IMR-90 (cell line): ENCODE data around the gene NOD2. TPM values are rescaled to one million over a fixed set of nuclear protein-coding genes. Genes with fewer than 3 reads are reported as not detected.

Source experiments
- ATAC-seq: fragments of 200-7000 bp; cut with Tn5 transposase; 2 replicates; pipeline ENCODE4 v1.9.1; 2020; ENCODE audit warnings: low read depth, mild to moderate bottlenecking, moderate library complexity
- BruUV-seq: library from RNA; stranded (reverse); fragments of 400-500 nt; replicated peaks from 2 replicates; lab custom pipeline; 2021; lab: Mats Ljungman, UMichigan
- CTCF ChIA-PET: fragments of 300-600 bp; formaldehyde crosslinking; extraction: SDS; loops from one replicate; lab custom pipeline; 2021; ENCODE audit warnings: antibody characterized with exemption; lab: Yijun Ruan, JAX
- POLR2A ChIA-PET: fragments of 300-600 bp; sonication (Branson Sonifier 250); formaldehyde crosslinking; loops from one replicate; lab custom pipeline; 2022; ENCODE audit warnings: antibody characterized with exemption; ENCODE audit not compliant: unreplicated experiment; lab: Charles Lee
- DNase-seq: peaks from one replicate; pipeline ENCODE4 v3.0.0; 2013
- H2AFZ ChIP-seq: replicated peaks from 2 replicates; pipeline ENCODE3; 2013; ENCODE audit warnings: low read length, mild to moderate bottlenecking; ENCODE audit not compliant: poor library complexity
- H2AK5ac ChIP-seq: 2 replicates; pipeline ENCODE4 v1.6.1; 2013; ENCODE audit warnings: low read depth, low read length, inconsistent platforms
- H2AK9ac ChIP-seq: replicated peaks from 2 replicates; pipeline ENCODE3; 2013; ENCODE audit warnings: mild to moderate bottlenecking, low read depth, low read length, moderate library complexity; ENCODE audit not compliant: poor library complexity
- H2BK120ac ChIP-seq: 2 replicates; pipeline ENCODE4 v1.6.1; 2013; ENCODE audit warnings: low read depth, low read length, inconsistent platforms
- H2BK15ac ChIP-seq: 3 replicates; pipeline ENCODE4 v1.6.1; 2013; ENCODE audit warnings: low read depth, low read length, inconsistent platforms
- H2BK20ac ChIP-seq: 2 replicates; pipeline ENCODE4 v1.6.1; 2013; ENCODE audit warnings: low read depth, mild to moderate bottlenecking, inconsistent platforms, low read length, moderate library complexity
- H2BK5ac ChIP-seq: 2 replicates; pipeline ENCODE4 v1.6.1; 2013; ENCODE audit warnings: mild to moderate bottlenecking, low read depth, low read length, inconsistent platforms; ENCODE audit not compliant: poor library complexity, severe bottlenecking
- H3K14ac ChIP-seq: replicated peaks from 2 replicates; pipeline ENCODE4 v1.6.1; 2013; ENCODE audit warnings: low read depth, low read length, inconsistent platforms
- H3K18ac ChIP-seq: 2 replicates; pipeline ENCODE4 v1.6.1; 2013; ENCODE audit warnings: low read depth, low read length, control low read depth
- H3K23ac ChIP-seq: 2 replicates; pipeline ENCODE4 v1.6.1; 2013; ENCODE audit warnings: low read depth, low read length, inconsistent platforms
- H3K27ac ChIP-seq: 2 replicates; pipeline ENCODE4 v1.5.1; 2013; ENCODE audit warnings: mild to moderate bottlenecking, control low read depth, low read length; ENCODE audit not compliant: insufficient read depth
- H3K27me3 ChIP-seq: 2 replicates; pipeline ENCODE4 v1.6.1; 2013; ENCODE audit warnings: low read length; ENCODE audit not compliant: control insufficient read depth, insufficient read depth
- H3K36me3 ChIP-seq: 2 replicates; pipeline ENCODE4 v1.6.1; 2013; ENCODE audit warnings: low read length, mixed read lengths; ENCODE audit not compliant: control insufficient read depth, insufficient read depth
- H3K4ac ChIP-seq: 2 replicates; pipeline ENCODE4 v1.6.1; 2013; ENCODE audit warnings: low read depth, low read length, inconsistent platforms
- H3K4me1 ChIP-seq: 2 replicates; pipeline ENCODE4 v1.6.1; 2013; ENCODE audit warnings: low read length, mixed read lengths; ENCODE audit not compliant: control insufficient read depth, insufficient read depth
- H3K4me2 ChIP-seq: 2 replicates; pipeline ENCODE4 v1.6.1; 2013; ENCODE audit warnings: low read depth, mild to moderate bottlenecking, control low read depth, low read length, moderate library complexity
- H3K4me3 ChIP-seq: 2 replicates; pipeline ENCODE4 v1.5.1; 2013; ENCODE audit warnings: low read depth, mild to moderate bottlenecking, control low read depth, low read length, moderate library complexity; ENCODE audit not compliant: insufficient read depth
- H3K56ac ChIP-seq: 2 replicates; pipeline ENCODE4 v1.6.1; 2013; ENCODE audit warnings: low read length, inconsistent platforms; ENCODE audit not compliant: insufficient read depth; ENCODE audit errors: extremely low read depth
- H3K79me1 ChIP-seq, 2 experiments: 2 replicates each; pipeline ENCODE4 v1.6.1; 2013; ENCODE audit warnings: low read length in 2 of 2, inconsistent platforms in 1 of 2, low read depth in 1 of 2
- H3K9ac ChIP-seq: 2 replicates; pipeline ENCODE4 v1.6.1; 2013; ENCODE audit warnings: low read depth, low read length, control low read depth
- H3K9me1 ChIP-seq: 2 replicates; pipeline ENCODE4 v1.6.1; 2013; ENCODE audit warnings: low read length, inconsistent platforms; ENCODE audit not compliant: insufficient read depth
- H3K9me3 ChIP-seq: 2 replicates; pipeline ENCODE4 v1.6.1; 2013; ENCODE audit warnings: low read length; ENCODE audit not compliant: control insufficient read depth, insufficient read depth
- H4K20me1 ChIP-seq: 2 replicates; pipeline ENCODE4 v1.6.1; 2013; ENCODE audit warnings: low read length, inconsistent platforms; ENCODE audit not compliant: insufficient read depth
- H4K5ac ChIP-seq: 2 replicates; pipeline ENCODE4 v1.6.1; 2013; ENCODE audit warnings: mild to moderate bottlenecking, low read depth, low read length, control low read depth
- H4K8ac ChIP-seq, 2 experiments: 2 replicates each; pipeline ENCODE4 v1.6.1; 2013; ENCODE audit warnings: low read depth in 2 of 2, low read length in 2 of 2, control low read depth in 1 of 2, inconsistent platforms in 1 of 2
- H4K91ac ChIP-seq: 2 replicates; pipeline ENCODE4 v1.6.1; 2013; ENCODE audit warnings: low read depth, low read length, inconsistent platforms; ENCODE audit not compliant: insufficient read depth
- CHD1 ChIP-seq: IDR thresholded peaks from 2 replicates; pipeline ENCODE4 v1.6.1; 2012; ENCODE audit warnings: low read depth, low read length, improper control_type of control experiment
- ELK1 ChIP-seq: fragments of 150-350 bp; IDR thresholded peaks from 2 replicates; pipeline ENCODE4 v1.6.1; 2016; ENCODE audit warnings: low read depth, mild to moderate bottlenecking, low read length, moderate library complexity, borderline replicate concordance
- MAFK ChIP-seq: IDR thresholded peaks from 2 replicates; pipeline ENCODE4 v1.6.1; 2012; ENCODE audit warnings: low read depth, low read length, improper control_type of control experiment
- MAZ ChIP-seq: IDR thresholded peaks from 2 replicates; pipeline ENCODE4 v1.6.1; 2012; ENCODE audit warnings: low read depth, mild to moderate bottlenecking, low read length, improper control_type of control experiment, moderate library complexity, borderline replicate concordance
- SMC3 ChIP-seq: fragments of 150-350 bp; IDR thresholded peaks from 2 replicates; pipeline ENCODE4 v1.6.1; 2016; ENCODE audit warnings: low read depth, mild to moderate bottlenecking, antibody characterized with exemption, low read length, moderate library complexity
- USF2 ChIP-seq: fragments of 150-350 bp; IDR thresholded peaks from 2 replicates; pipeline ENCODE4 v1.6.1; 2017; ENCODE audit warnings: mild to moderate bottlenecking, antibody characterized with exemption, low read length, low read depth
- WGBS, 2 experiments: methylation state at CpG; one replicate each; pipeline versions ENCODE4 v1.1.5 to v1.1.7; 2013; ENCODE audit warnings: missing lambda C conversion rate in 2 of 2; ENCODE audit not compliant: insufficient read length in 1 of 2; ENCODE audit errors: extremely low coverage in 2 of 2; 5-methylcytosine and 5-hydroxymethylcytosine counted together
- dilution Hi-C: fragments of 300-500 bp; cut with HindIII; formaldehyde crosslinking; loops from one replicate; pipeline ENCODE4 v1.14.3; 2018; ENCODE audit warnings: low sequenced_read_pairs; ENCODE audit not compliant: unreplicated experiment
- in situ Hi-C: fragments of 300-500 bp; cut with MboI; formaldehyde crosslinking; loops from 3 replicates; pipeline ENCODE4 v1.14.3; 2019; ENCODE audit warnings: low sequenced_read_pairs, inconsistent platforms, mixed read lengths
- intact Hi-C: fragments of 100-400 bp; cut with micrococcal nuclease; formaldehyde crosslinking; loops from 2 replicates; pipeline ENCODE4 v1.10.0; 2022
- polyA plus RNA-seq, 3 experiments: library from polyadenylated mRNA; depleted of rRNA; stranded (reverse); fragments of >200 nt; gene quantifications; 2 replicates each; pipeline ENCODE4 v1.2.3, GENCODE V29; 2012; ENCODE audit warnings: low replicate concordance in 1 of 3
- total RNA-seq: library from RNA; depleted of rRNA; stranded (reverse); fragments of >200 nt; gene quantifications from 2 replicates; pipeline ENCODE4 v1.2.3, GENCODE V29; 2012

The NOD2 gene
- total and polyA plus RNA-seq, 2 of the 4 experiments (the other 2 are of a cell fraction), result not detected

GRCh38 chr16:50664270-50664669 is 29.1 kb upstream of the NOD2 start:
- H3K9me1 ChIP-seq, result no peaks in the 10 kb centered on the region
- dilution Hi-C loops, result no loop called here
- no TSS peak for BruUV-seq
- H4K20me1 ChIP-seq, result no peaks in the 10 kb centered on the region
- H3K4me1 ChIP-seq, result no peaks in the 10 kb centered on the region
- H3K14ac ChIP-seq, result no peak overlapping the region
- H3K23ac ChIP-seq, result no peak overlapping the region
- no peaks in the 10 kb centered on the region for H3K36me3 ChIP-seq
- H2AK5ac ChIP-seq, result no peak overlapping the region
- H3K79me1 ChIP-seq, result no peaks in the 10 kb centered on the region
- DNase-seq (no peak), ATAC-seq (no peak)
- H2BK120ac ChIP-seq, result no peak overlapping the region
- H2BK5ac ChIP-seq, result no peak overlapping the region
- no peak overlapping the region for H2AK9ac ChIP-seq
- no peaks in the 10 kb centered on the region; the same call in 1 of the 2 replicates for H3K9me3 ChIP-seq
- no peak overlapping the region for H3K4me3 ChIP-seq
- H3K9ac ChIP-seq, result no peak overlapping the region
- 100% methylated on average over 2 of the region's 5 CpGs; no CpG with 5 or more reads in 1 of the 2 experiments for WGBS, 2 experiments
- no peak overlapping the region for H2BK15ac ChIP-seq
- no peak overlapping the region for H4K8ac ChIP-seq
- in situ Hi-C loops, result loop anchor here (10.0 to 25.0 kb wide), 2 partner anchors 289 to 452 kb away; no protein-coding TSS in a partner anchor
- intact Hi-C loops, result loop anchor here (2.0 kb wide), 2 partner anchors 77 to 639 kb away; partner anchors contain the start of gene CNEP1R1
- H2AFZ ChIP-seq, result no peak overlapping the region
- H4K91ac ChIP-seq, result no peak overlapping the region
- H3K56ac ChIP-seq, result no peak overlapping the region
- H3K27me3 ChIP-seq, result no peaks in the 10 kb centered on the region; the same call in 1 of the 2 replicates
- H3K4me2 ChIP-seq, result no peak overlapping the region
- no peak overlapping the region for H2BK20ac ChIP-seq
- no peak overlapping the region for H3K27ac ChIP-seq
- no peak overlapping the region for H3K18ac ChIP-seq
- no peak for TF ChIP-seq USF2
- TF ChIP-seq MAZ, result no peak
- no peak for TF ChIP-seq ELK1
- no peak for TF ChIP-seq CHD1
- TF ChIP-seq MAFK, result no peak
- TF ChIP-seq SMC3, result no peak
- CTCF ChIA-PET, result interaction anchor here (1.7 kb wide), 1 partner anchor 11 kb away, joined by 11 read pairs; no protein-coding TSS in a partner anchor
- POLR2A ChIA-PET, result no interaction called here
- no peak overlapping the region for H3K4ac ChIP-seq
- no peak overlapping the region for H4K5ac ChIP-seq
